ENCODE measurements around the gene B4GALNT4. TPM values are rescaled to one million over a fixed set of nuclear protein-coding genes. Genes with fewer than 3 reads are reported as not detected.

The B4GALNT4 gene
- total RNA-seq, 1 experiment from 2014 or later, result 1.9 TPM

DNA sequence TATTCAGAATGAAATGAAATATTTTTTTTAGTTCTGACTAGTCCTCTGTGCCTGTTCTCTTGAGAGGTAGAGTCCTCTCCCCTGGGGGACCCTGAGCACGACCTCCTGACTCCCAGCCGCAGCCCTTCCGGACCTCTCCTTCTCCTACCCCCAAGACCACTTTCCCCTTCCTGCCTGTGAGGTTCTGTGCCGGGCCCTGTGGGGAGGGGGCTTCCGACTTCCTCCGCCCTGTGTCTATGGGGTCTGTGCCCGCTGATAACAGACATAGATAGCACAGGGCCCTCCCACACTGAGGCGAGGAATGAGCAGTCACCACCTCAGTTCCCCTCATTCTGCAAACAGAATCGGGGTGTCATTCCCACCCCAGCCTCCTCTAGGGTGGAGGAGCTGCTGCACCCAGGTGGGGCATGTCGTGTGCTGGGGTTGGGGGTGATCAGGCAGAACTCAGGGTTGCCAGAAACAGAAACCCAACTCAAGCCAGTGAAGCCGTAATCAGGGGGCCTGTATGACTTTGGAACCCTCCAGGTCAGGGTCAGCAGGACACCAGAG, 12.9 kb downstream of the B4GALNT4 start:
- CTCF ChIA-PET, result no interaction called here
- no peaks in the 10 kb centered on the region for H3K36me3 Mint-ChIP-seq (ENCODE audit: insufficient read depth, unreplicated experiment)
- no peaks in the 10 kb centered on the region for H3K9me3 Mint-ChIP-seq (ENCODE audit: low read depth, unreplicated experiment)
- H3K4me1 Mint-ChIP-seq (ENCODE audit: low read depth, unreplicated experiment), result no peaks in the 10 kb centered on the region
- H3K4me3 Mint-ChIP-seq (ENCODE audit: low read depth, unreplicated experiment), result no peak overlapping the region
- no TSS peak for BruUV-seq (replicated peaks)
- TF ChIP-seq, protein P1, sequence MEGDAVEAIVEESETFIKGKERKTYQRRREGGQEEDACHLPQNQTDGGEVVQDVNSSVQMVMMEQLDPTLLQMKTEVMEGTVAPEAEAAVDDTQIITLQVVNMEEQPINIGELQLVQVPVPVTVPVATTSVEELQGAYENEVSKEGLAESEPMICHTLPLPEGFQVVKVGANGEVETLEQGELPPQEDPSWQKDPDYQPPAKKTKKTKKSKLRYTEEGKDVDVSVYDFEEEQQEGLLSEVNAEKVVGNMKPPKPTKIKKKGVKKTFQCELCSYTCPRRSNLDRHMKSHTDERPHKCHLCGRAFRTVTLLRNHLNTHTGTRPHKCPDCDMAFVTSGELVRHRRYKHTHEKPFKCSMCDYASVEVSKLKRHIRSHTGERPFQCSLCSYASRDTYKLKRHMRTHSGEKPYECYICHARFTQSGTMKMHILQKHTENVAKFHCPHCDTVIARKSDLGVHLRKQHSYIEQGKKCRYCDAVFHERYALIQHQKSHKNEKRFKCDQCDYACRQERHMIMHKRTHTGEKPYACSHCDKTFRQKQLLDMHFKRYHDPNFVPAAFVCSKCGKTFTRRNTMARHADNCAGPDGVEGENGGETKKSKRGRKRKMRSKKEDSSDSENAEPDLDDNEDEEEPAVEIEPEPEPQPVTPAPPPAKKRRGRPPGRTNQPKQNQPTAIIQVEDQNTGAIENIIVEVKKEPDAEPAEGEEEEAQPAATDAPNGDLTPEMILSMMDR (IDR thresholded peaks at IDR 0.05; ENCODE audit: unreplicated experiment), result no peak
- DNase-seq, result no peak
- H3K27ac Mint-ChIP-seq (ENCODE audit: unreplicated experiment), result no peak overlapping the region
- intact Hi-C loops (cut with micrococcal nuclease; ENCODE audit: unreplicated experiment), result no loop called here
- peaks cover 49% of the 10 kb centered on the region for H3K27me3 Mint-ChIP-seq (ENCODE audit: unreplicated experiment)

DNA sequence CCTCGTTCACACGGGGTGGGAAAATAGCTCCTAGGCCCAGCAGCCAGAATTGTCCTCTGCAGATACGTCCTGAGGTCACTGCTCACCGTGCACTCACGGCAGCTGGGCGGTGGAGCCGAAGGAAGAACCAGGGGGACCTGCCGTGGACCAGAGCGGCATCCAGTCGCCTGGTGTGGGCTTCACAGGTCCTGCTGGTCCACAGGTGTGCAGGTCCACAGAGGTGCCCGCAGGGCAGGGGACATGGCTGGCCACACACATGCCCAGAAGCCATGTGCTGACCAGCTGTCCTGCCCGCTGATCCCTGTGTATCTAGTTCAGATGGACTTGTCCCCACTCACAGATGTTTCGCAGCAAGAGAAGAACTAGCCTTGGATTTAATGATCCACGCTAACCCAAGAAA, 14.1 kb downstream of the B4GALNT4 start:
- Mint-ChIP-seq H3K4me3 (ENCODE audit: low read depth, unreplicated experiment) (no peak overlapping the region), H3K9me3 (ENCODE audit: low read depth, unreplicated experiment) (no peaks in the 10 kb centered on the region), H3K4me1 (ENCODE audit: low read depth, unreplicated experiment) (no peaks in the 10 kb centered on the region), H3K27ac (ENCODE audit: unreplicated experiment) (no peak overlapping the region), H3K27me3 (ENCODE audit: unreplicated experiment) (peaks cover 50% of the 10 kb centered on the region), H3K36me3 (ENCODE audit: insufficient read depth, unreplicated experiment) (no peaks in the 10 kb centered on the region)
- no peak for DNase-seq
- TF ChIP-seq, protein P1 (IDR thresholded peaks at IDR 0.05; ENCODE audit: unreplicated experiment), result no peak
- CTCF ChIA-PET, result no interaction called here
- BruUV-seq (replicated peaks), result no TSS peak
- intact Hi-C loops (cut with micrococcal nuclease; ENCODE audit: unreplicated experiment), result no loop called here

DNA sequence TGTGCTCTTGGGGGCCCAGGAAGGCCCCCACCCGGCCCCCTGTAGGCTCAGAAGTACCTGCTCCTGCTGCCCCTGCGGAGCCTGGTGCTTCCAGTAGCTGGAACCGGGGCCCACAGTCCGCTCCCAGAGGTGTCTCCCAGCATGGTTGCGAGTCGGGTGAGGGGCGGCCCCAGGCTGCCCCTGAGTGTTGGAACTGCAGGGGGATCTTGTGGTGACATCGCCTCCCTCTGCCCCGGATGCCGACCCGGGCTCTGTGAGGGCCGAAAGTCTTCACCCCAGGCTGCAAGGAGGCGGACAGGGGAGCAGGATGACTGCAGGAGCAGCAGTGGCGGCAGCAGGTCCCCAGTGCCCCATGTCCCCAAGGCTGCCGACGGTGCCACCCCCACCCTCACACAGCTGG, 15.2 kb downstream of the B4GALNT4 start:
- CTCF ChIA-PET, result no interaction called here

DNA sequence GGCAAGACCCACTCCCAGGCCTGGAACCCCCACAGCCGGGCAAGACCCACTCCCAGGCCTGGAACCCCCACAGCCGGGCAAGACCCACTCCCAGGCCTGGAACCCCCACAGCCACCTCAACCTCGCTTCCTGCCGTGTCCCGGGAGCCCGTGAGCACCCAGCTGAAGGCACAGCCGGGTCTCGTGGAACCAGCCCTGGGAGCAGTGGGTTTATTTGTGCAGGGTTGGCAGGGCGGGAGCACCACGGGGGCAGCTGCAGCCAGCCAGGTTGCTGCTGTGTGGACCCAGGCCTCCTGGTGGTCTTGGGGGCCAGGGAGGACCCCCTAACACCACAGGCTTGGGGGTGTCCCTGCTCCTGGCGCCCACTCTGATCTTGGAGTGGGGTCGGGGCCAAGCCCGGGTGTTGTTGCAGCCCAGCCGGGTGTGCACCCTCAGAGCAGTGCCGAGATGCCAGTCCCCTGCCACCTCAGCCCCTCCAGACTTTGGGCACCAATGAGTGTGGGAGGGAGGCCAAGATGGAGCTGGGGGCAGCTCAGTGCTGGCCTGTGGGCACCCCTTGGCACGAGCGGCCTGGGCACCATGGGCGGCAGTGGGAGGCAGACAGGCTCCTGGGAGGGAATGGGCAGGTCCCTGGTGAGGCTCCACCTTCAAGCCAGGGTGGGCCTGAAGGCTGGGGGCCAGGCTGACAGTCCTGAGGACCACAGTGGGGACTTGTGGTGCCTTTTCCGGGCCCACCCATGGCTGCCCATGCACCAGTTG, 16.5 kb downstream of the B4GALNT4 start:
- BruUV-seq (replicated peaks), result no TSS peak
- no peaks in the 10 kb centered on the region for H3K4me1 Mint-ChIP-seq (ENCODE audit: low read depth, unreplicated experiment)
- intact Hi-C loops (cut with micrococcal nuclease; ENCODE audit: unreplicated experiment), result no loop called here
- no peaks in the 10 kb centered on the region for H3K9me3 Mint-ChIP-seq (ENCODE audit: low read depth, unreplicated experiment)
- TF ChIP-seq, protein P1 (IDR thresholded peaks at IDR 0.05; ENCODE audit: unreplicated experiment), result no peak
- H3K27ac Mint-ChIP-seq (ENCODE audit: unreplicated experiment), result no peak overlapping the region
- CTCF ChIA-PET, result interaction anchor here (0.7 kb wide), 1 partner anchor 22 kb away, joined by 3 read pairs; no protein-coding TSS in a partner anchor
- H3K4me3 Mint-ChIP-seq (ENCODE audit: low read depth, unreplicated experiment), result no peak overlapping the region
- H3K27me3 Mint-ChIP-seq (ENCODE audit: unreplicated experiment), result peaks cover 52% of the 10 kb centered on the region
- DNase-seq, result no peak
- no peaks in the 10 kb centered on the region for H3K36me3 Mint-ChIP-seq (ENCODE audit: insufficient read depth, unreplicated experiment)

More for the DNA sequence above, 15.2 kb downstream of the B4GALNT4 start:
- Mint-ChIP-seq H3K27me3 (ENCODE audit: unreplicated experiment) (peaks cover 52% of the 10 kb centered on the region), H3K4me3 (ENCODE audit: low read depth, unreplicated experiment) (no peak overlapping the region), H3K9me3 (ENCODE audit: low read depth, unreplicated experiment) (no peaks in the 10 kb centered on the region), H3K27ac (ENCODE audit: unreplicated experiment) (no peak overlapping the region), H3K36me3 (ENCODE audit: insufficient read depth, unreplicated experiment) (no peaks in the 10 kb centered on the region), H3K4me1 (ENCODE audit: low read depth, unreplicated experiment) (no peaks in the 10 kb centered on the region)
- no peak for DNase-seq
- intact Hi-C loops (cut with micrococcal nuclease; ENCODE audit: unreplicated experiment), result no loop called here
- TF ChIP-seq, protein P1 (IDR thresholded peaks at IDR 0.05; ENCODE audit: unreplicated experiment), result no peak
- no TSS peak for BruUV-seq (replicated peaks)
